Glomerular visceral epithelial cell (primary cell): ENCODE measurements around the gene ARHGEF2.

ENCODE experiments used
- DNase-seq: peaks from one replicate; pipeline ENCODE4 v3.0.0-alpha.2; 2016; ENCODE audit errors: extremely low spot score

ARHGEF2 gene

GRCh38 chr1:155911156-155912055 lies 66.9 kb downstream of the ARHGEF2 start, which contains the start of gene RIT1:
Gene RIT1, minus strand, starts transcription at chr1:155911349. Its CDS starts 588 bp downstream, at chr1:155910761.
- peak; percentile 87 for DNase-seq

GRCh38 chr1:155910621-155911121 lies 67.7 kb downstream of the ARHGEF2 start:
- DNase-seq, result peak; percentile 47

DNA sequence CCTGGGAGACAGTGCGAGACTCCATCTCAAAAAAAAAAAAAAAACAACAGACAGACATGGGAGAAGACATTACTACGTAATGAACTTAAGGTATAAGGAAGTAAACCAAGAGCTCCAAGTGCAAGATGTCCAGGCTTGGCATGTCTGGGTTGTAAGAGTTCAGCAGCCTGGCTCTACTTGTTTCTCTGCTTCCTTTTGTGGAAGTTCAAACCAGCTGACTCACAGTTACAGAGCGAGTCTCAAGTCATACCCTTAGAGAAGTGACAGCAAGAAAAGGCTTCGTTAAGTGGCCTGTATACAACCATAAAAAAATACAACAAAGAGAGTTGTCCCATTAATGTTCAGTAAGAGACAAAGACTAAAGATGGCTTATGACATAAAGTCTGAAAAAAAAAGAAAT lies 68.5 kb downstream of the ARHGEF2 start:
- DNase-seq, result peak; percentile 37

DNA sequence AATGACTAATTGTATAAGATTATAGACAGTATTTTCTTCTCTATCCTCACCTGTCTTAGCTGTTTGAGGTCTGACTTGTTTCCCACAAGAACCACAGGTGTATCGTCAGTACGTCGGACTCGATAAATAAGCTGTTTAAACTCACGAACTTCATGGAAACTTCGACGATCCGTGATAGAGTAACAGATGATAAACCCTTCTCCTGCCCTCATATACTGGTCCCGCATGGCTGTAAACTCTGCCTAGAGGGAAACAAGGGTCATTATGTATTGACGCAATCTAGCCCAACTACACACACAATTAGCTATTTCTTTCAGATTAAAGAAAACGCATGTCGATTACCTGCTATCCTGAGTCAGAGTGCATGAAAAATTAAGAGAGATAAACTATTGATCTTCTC lies 74.1 kb downstream of the ARHGEF2 start:
- DNase-seq, result no peak

GRCh38 chr1:155900161-155900560 lies 78.2 kb downstream of the ARHGEF2 start:
- no peak for DNase-seq

GRCh38 chr1:155899683-155900082 lies 78.7 kb downstream of the ARHGEF2 start:
- DNase-seq, result no peak

- no peak for DNase-seq
Observed at GRCh38 chr1:155898888-155899287, 79.5 kb downstream of the ARHGEF2 start.

DNA sequence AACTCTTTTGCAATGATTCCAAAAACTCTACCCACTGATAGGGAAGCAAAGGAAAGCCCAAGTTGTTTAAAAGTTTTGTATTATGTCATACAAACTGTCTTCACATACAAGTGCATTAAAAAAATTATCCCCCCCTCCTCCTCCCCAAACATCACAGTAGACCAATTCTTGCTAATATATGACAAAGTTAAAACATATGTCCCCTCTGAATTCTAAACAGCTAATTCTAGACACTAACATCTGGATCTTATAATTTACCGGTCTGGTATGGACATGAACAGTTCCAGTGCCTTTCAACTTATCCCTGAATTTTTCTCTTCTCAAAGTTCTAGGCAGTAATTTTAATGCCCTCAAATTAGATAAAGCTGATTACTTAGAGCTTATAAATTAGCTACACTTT lies 80.6 kb downstream of the ARHGEF2 start:
- no peak for DNase-seq
